GM12873 (cell line): Measurements from ENCODE around the gene EGFR.

Source experiments
- CTCF ChIP-seq: IDR thresholded peaks from 2 replicates; pipeline ENCODE4 v1.5.1; 2012; ENCODE audit warnings: low read depth, mild to moderate bottlenecking, moderate library complexity, low read length, control low read depth; ENCODE audit not compliant: insufficient read depth; ENCODE audit errors: missing control alignments

EGFR gene

GRCh38 chr7:55109404-55110167 is 90.8 kb downstream of the EGFR start:
- TF ChIP-seq CTCF, result no peak

GRCh38 chr7:55110282-55110992 is 91.6 kb downstream of the EGFR start:
- no peak for TF ChIP-seq CTCF

- TF ChIP-seq CTCF, result no peak
Observed at GRCh38 chr7:55110993-55111361, 92.2 kb downstream of the EGFR start.

- no peak for TF ChIP-seq CTCF
Observed at GRCh38 chr7:55112056-55112455, 93.2 kb downstream of the EGFR start.

GRCh38 chr7:55113760-55114540 is 95.1 kb downstream of the EGFR start:
- no peak for TF ChIP-seq CTCF

- no peak for TF ChIP-seq CTCF
Observed at GRCh38 chr7:55117286-55117685, 98.5 kb downstream of the EGFR start.

- no peak for TF ChIP-seq CTCF
Observed at GRCh38 chr7:55118426-55118825, 99.6 kb downstream of the EGFR start.
